HG03439 (cell line): Measurements from ENCODE around the gene COL5A1.

ENCODE experiments used
- ATAC-seq: cut with Tn5 transposase; IDR thresholded peaks from one replicate; pipeline ENCODE4 v1.9.1; 2021; ENCODE audit warnings: mild to moderate bottlenecking, moderate library complexity; ENCODE audit not compliant: unreplicated experiment

COL5A1 gene

DNA sequence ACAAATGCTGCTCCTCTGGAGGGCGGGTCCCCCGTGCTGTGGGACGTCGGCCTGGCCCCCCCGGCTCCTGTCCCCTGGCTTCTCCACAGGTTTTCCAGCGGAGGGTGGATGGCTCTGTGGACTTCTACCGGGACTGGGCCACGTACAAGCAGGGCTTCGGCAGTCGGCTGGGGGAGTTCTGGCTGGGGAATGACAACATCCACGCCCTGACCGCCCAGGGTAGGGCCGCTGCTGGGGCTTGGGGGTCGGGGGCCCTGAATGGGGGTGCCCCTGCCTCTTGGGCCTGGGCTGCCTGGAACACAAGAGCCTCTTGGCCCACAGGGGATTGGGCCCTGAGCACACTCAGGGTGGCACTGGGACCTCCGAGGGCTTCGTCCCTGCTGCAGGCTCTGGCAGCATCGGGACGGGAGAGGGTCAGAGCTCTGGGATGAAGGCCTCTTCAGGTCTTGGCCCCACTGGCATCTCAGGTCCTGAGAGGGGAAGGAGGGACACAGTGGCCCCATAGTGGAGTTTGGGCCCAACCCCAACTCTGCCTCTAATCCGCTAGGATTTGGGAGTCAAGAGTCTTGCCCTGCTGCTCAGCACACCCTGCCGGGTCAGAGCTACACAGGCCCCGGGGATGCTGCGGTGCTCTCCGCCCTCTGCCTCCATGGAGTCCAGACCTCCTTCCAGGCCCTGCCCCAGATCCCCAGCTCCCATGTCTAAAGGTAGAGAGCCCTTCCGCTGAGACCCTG lies 244.2 kb downstream of the COL5A1 start:
- ATAC-seq = no peak

DNA sequence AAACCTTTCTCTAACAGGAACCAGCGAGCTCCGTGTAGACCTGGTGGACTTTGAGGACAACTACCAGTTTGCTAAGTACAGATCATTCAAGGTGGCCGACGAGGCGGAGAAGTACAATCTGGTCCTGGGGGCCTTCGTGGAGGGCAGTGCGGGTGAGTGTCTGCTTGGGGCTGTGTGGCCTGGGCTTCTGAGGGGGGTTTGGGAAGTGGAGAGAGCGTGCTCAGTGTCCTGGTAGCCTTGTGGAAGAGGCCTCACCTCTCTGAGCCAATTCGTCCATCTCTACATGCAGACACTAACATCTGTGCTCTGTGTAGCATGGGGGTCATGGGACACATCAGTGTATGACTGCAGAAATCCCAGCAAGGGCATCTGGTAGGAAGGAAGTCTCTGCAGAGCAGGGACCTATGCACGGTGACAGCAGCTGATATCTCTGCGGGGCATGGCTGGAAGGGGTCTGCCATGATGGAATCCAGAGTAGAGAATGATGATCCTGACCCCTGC lies 244.9 kb downstream of the COL5A1 start:
- no peak for ATAC-seq

- ATAC-seq = no peak
Observed at GRCh38 chr9:134887219-134887618, 245.6 kb downstream of the COL5A1 start.

DNA sequence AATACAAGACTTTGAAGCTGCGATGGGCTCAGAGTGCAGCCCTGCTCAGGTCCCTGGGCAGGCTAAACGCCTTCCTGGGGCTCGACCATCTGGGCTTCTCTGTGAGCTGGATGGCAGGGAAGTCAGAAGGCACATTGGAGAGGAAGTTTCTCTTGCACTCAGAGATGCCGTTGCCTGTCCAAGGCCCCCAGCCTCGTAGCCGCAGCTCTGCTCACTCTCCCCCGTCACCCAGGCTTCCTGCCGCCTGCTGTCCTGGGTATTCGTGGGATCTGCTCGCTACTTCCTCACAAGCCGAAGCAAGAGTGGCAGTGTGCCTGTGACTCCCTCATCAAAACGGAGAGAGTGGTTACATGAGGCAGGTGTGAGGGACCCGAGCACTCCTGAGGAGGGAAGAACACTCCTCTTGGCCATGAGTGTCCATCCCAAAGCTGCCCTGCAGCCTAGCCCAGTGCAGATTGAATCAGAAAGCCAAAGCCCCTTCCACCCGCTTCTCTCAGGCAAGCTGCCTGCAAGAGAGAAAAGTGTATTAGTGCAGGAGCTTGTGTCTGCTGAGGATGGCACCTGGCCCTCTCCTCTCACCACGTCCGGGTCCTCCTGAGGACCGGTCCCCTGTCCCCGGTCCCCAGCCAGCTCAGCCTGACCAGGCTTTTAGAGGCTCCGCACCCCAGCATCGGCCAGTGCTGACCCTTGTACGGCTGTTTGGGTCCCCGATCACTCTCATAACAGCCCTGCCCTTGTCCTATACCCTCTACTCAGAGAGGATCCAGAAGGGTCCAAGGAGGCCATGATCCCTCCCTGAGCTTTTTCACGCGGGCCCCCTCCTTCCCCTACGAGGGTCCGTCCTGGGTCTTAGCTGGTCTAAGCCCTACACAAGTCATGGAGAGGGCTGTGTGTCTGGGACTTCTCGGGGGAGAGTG lies 246.3 kb downstream of the COL5A1 start:
- no peak for ATAC-seq

DNA sequence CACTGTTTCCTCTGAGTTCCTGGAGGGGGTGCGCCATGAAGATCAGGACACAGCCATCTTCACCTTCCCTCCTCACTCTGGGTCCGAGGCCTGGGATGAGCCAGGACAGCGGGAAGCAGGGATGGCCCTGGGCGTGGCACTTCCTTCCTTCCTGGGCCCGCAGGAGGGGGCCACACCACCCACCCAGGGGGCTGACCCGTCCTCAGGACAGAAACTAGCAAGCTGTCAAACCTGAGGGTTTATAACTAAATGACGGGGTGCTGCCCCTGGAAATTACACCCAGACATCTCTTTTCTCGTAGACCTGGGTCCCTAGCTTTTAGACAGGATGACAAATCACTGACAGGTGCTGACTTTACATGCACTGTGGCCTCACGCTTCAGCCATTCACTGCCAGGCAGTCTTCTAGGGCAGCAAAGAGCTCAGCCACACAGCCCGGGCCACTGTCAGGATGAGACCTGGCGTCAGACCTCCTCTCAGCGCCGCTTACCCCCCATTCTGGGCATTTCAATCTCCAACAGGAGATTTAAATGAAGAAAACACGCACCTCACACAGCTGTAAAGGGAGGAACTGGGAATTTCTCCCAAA lies 247.1 kb downstream of the COL5A1 start:
- ATAC-seq = no peak

- no peak for ATAC-seq
Observed at GRCh38 chr9:134889386-134890154, 248.0 kb downstream of the COL5A1 start.

DNA sequence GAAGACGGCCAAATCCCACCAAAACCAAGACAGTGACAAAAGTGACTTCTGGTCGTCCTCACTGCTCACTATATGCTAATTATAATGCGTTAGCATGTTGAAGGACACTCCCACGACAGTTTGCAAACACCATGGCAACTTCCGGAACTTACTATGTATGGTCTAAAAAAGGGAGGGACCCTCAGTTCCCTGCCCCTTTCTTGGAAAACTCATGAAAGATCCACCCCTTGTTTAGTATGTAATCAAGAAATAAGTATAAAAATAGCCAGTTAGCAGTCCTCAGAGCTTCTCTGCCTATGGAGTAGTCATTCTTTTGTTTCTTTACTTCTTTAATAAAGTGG lies 248.5 kb downstream of the COL5A1 start:
- no peak for ATAC-seq

DNA sequence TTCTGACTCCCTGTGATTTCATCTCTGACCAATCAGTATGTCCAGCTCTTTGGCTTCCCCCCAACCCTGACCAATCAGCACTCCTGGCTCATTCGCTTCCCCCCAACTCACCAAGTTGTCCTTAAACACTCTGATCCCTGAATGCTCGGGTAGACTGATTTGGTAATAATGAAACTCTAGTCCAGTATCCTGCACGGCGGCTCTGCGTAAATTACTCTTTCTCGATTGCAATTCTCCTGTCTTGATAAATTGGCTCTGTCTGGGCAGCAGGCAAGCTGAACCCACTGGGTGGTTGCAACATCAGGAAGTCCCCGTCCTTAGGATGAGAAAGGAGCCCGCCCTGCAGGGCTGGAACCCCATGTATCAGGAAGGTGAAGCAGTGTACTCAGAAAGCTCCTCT lies 249.4 kb downstream of the COL5A1 start:
- no peak for ATAC-seq

GRCh38 chr9:134891713-134892112 lies 250.1 kb downstream of the COL5A1 start:
- ATAC-seq = no peak

GRCh38 chr9:134892221-134892620 lies 250.6 kb downstream of the COL5A1 start:
- ATAC-seq = no peak

DNA sequence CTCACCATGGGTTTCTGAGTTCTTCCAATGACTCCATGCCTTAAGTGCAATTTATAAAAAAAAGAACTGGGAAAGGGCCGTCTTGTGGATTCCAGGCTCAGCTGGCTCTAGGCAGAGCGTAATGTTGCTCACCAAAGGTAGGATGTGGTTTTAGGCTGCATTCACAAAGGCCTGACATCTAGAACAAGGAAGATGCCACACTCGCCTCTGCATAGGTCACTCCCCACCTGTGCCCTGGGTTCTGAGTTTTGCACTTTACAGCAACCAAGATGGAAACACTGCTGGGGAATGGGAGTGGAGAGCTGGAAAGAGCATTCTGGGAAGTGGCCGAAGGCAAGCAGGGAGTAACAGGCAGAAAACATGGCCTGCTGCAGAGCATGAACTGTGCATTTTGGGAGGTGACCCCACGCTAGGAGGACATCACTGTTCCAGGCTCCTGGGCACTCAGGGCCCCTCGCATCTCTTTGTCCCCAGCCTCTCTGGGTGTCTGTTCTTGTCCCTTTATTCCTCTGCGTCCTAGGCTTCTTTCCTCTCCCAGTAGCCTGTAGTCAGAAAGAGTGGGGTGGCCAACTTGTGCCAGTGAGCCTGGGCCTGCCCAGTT lies 251.3 kb downstream of the COL5A1 start:
- ATAC-seq = no peak
